HEK293 (cell line): ENCODE results near the gene HUWE1.

ENCODE experiments used
- HOXA7 ChIP-seq: sonication (generic); formaldehyde crosslinking; IDR thresholded peaks from 2 replicates; pipeline ENCODE4 v1.8.1; 2022; ENCODE audit warnings: missing genetic modification reagents, borderline replicate concordance
- PATZ1 ChIP-seq: fragments of 450-650 bp; formaldehyde crosslinking; IDR thresholded peaks from 2 replicates; pipeline ENCODE4 v1.5.1; 2016; ENCODE audit warnings: missing biosample characterization, missing genetic modification characterization
- RBAK ChIP-seq: fragments of 450-650 bp; formaldehyde crosslinking; IDR thresholded peaks from 2 replicates; pipeline ENCODE4 v1.5.1; 2016; ENCODE audit warnings: missing biosample characterization, missing genetic modification characterization
- ZNF645 ChIP-seq: fragments of 450-650 bp; formaldehyde crosslinking; IDR thresholded peaks from 2 replicates; pipeline ENCODE4; 2016; ENCODE audit warnings: missing biosample characterization, missing genetic modification characterization
- ZNF791 ChIP-seq: fragments of 450-650 bp; formaldehyde crosslinking; IDR thresholded peaks from 2 replicates; pipeline ENCODE4 v1.5.1; 2016; ENCODE audit warnings: missing biosample characterization, missing genetic modification characterization
- TF ChIP-seq, protein P1 (sequence below): fragments of 450-650 bp; formaldehyde crosslinking; IDR thresholded peaks from 2 replicates; pipeline ENCODE4 v1.5.1; 2016; ENCODE audit warnings: missing biosample characterization, missing genetic modification characterization
- TF ChIP-seq, protein P2 (sequence below): fragments of 450-650 bp; formaldehyde crosslinking; optimal IDR thresholded peaks from 2 replicates; pipeline ENCODE3; 2016; ENCODE audit warnings: missing biosample characterization, mild to moderate bottlenecking, missing genetic modification characterization

DNA sequence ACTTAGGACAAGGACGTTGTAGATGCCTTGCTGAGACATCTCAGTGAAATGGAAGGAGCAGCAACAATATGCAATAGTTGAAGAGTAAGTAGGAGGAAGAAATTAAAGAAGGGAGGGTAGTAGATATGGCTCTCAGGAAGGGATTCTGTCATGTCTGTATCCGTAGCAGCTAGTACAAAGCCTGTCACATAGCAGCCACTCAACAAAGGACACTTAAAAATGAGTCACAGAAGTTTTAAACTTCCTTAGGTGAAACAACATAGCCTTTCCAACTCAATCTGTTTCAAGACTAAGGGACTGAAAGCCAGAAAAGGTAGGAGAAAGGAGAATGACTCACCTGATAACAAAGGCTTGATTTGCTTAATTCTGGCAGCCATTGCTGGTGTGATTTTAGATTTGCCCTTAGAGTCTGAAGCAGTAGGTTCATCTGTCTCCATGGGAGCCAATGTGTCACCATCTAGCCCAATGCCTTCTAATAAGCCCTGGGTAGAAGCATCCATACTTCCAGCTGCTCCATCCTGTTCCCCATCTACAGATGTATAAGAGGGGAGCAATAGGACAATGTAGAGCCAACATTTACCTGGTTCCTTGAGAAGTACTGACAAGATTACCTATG, 86.6 kb downstream of the HUWE1 start:
- TF ChIP-seq PATZ1 (tag by site-specific recombination) (no peak), HOXA7 (CRISPR knock-in tag) (no peak), ZNF791 (tag by site-specific recombination) (no peak), RBAK (tag by site-specific recombination) (no peak), ZNF645 (tag by site-specific recombination) (no peak)
- TF ChIP-seq, protein P1, sequence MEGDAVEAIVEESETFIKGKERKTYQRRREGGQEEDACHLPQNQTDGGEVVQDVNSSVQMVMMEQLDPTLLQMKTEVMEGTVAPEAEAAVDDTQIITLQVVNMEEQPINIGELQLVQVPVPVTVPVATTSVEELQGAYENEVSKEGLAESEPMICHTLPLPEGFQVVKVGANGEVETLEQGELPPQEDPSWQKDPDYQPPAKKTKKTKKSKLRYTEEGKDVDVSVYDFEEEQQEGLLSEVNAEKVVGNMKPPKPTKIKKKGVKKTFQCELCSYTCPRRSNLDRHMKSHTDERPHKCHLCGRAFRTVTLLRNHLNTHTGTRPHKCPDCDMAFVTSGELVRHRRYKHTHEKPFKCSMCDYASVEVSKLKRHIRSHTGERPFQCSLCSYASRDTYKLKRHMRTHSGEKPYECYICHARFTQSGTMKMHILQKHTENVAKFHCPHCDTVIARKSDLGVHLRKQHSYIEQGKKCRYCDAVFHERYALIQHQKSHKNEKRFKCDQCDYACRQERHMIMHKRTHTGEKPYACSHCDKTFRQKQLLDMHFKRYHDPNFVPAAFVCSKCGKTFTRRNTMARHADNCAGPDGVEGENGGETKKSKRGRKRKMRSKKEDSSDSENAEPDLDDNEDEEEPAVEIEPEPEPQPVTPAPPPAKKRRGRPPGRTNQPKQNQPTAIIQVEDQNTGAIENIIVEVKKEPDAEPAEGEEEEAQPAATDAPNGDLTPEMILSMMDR (tag by site-specific recombination) = no peak
- TF ChIP-seq, protein P2, sequence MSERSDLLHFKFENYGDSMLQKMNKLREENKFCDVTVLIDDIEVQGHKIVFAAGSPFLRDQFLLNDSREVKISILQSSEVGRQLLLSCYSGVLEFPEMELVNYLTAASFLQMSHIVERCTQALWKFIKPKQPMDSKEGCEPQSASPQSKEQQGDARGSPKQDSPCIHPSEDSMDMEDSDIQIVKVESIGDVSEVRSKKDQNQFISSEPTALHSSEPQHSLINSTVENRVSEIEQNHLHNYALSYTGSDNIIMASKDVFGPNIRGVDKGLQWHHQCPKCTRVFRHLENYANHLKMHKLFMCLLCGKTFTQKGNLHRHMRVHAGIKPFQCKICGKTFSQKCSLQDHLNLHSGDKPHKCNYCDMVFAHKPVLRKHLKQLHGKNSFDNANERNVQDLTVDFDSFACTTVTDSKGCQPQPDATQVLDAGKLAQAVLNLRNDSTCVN (tag by site-specific recombination) = no peak
